Neural cell (in vitro differentiated cells): ENCODE measurements around the gene FXYD6. TPM values are rescaled to one million over a fixed set of nuclear protein-coding genes. Genes with fewer than 3 reads are reported as not detected.

Experiments
- H2AFZ ChIP-seq: fragments of 200-600, 300-800 bp; sonication (generic), shearing (Covaris generic); 2 replicates; pipeline ENCODE4 v1.6.0; 2014; ENCODE audit warnings: low read depth, mild to moderate bottlenecking, antibody characterized with exemption, low read length, moderate library complexity
- H3F3A ChIP-seq: fragments of 200-600 bp; shearing (Covaris generic); 2 replicates; pipeline ENCODE4 v1.6.1; 2016; ENCODE audit warnings: mild to moderate bottlenecking, moderate library complexity, mixed read lengths, antibody characterized with exemption, low read length; ENCODE audit not compliant: insufficient read depth, poor library complexity, severe bottlenecking
- H3K27ac ChIP-seq: fragments of 200-600, 300-800 bp; sonication (generic), shearing (Covaris generic); 2 replicates; pipeline ENCODE4 v1.5.1; 2014; ENCODE audit warnings: mild to moderate bottlenecking, low read length, moderate library complexity
- H3K27me3 ChIP-seq: fragments of 300-800, 200-600 bp; sonication (generic), shearing (Covaris generic); 2 replicates; pipeline ENCODE4 v1.6.0; 2014; ENCODE audit warnings: mild to moderate bottlenecking, low read depth, low read length, moderate library complexity; ENCODE audit not compliant: insufficient read depth
- H3K36me3 ChIP-seq: fragments of 300-800, 200-600 bp; sonication (generic), shearing (Covaris generic); 2 replicates; pipeline ENCODE4 v1.5.1; 2014; ENCODE audit warnings: mild to moderate bottlenecking, antibody characterized with exemption, low read length, moderate library complexity; ENCODE audit not compliant: insufficient read depth
- H3K4me2 ChIP-seq: fragments of 300-800, 200-600 bp; sonication (generic), shearing (Covaris generic); 2 replicates; pipeline ENCODE4 v1.6.0; 2014; ENCODE audit warnings: mild to moderate bottlenecking, low read length
- H3K4me3 ChIP-seq: fragments of 300-800, 200-600 bp; sonication (generic), shearing (Covaris generic); 2 replicates; pipeline ENCODE4 v1.5.1; 2014; ENCODE audit warnings: mild to moderate bottlenecking, low read length, moderate library complexity
- H3K79me2 ChIP-seq: fragments of 200-600 bp; shearing (Covaris generic); replicated peaks from 2 replicates; pipeline ENCODE4 v1.6.0; 2014; ENCODE audit warnings: mild to moderate bottlenecking, low read length, moderate library complexity; ENCODE audit not compliant: insufficient read depth
- H3K9ac ChIP-seq: fragments of 300-800, 200-600 bp; sonication (generic), shearing (Covaris generic); 2 replicates; pipeline ENCODE4 v1.6.1; 2016; ENCODE audit warnings: mild to moderate bottlenecking, low read length, mixed read lengths
- H3K9me2 ChIP-seq: fragments of 200-600 bp; shearing (Covaris generic); 2 replicates; pipeline ENCODE4 v1.6.1; 2016; ENCODE audit warnings: mild to moderate bottlenecking, low read length, mixed read lengths; ENCODE audit not compliant: insufficient read depth
- H3K9me3 ChIP-seq: fragments of 200-600, 300-800 bp; sonication (generic), shearing (Covaris generic); 2 replicates; pipeline ENCODE4 v1.6.1; 2016; ENCODE audit warnings: mild to moderate bottlenecking, mixed run types, low read length, moderate library complexity, mixed read lengths
- H4K20me1 ChIP-seq: fragments of 200-600 bp; shearing (Covaris generic); 2 replicates; pipeline ENCODE4 v1.6.1; 2016; ENCODE audit warnings: mild to moderate bottlenecking, mixed run types; ENCODE audit not compliant: insufficient read depth
- CTCF ChIP-seq: fragments of 450-650 bp; IDR thresholded peaks from 2 replicates; pipeline ENCODE4 v1.5.1; 2014; ENCODE audit warnings: antibody characterized with exemption, mild to moderate bottlenecking, moderate library complexity; ENCODE audit not compliant: poor library complexity, severe bottlenecking
- EP300 ChIP-seq: fragments of 450-650 bp; conservative IDR thresholded peaks from 2 replicates; pipeline ENCODE4 v1.6.1; 2014; ENCODE audit warnings: antibody characterized with exemption, mild to moderate bottlenecking, moderate library complexity; ENCODE audit not compliant: poor library complexity, severe bottlenecking
- EZH2 ChIP-seq: fragments of 200-600, 300-800 bp; shearing (Covaris generic), sonication (generic); IDR thresholded peaks from 2 replicates; pipeline ENCODE4 v1.6.1; 2014; ENCODE audit warnings: antibody characterized with exemption, low read length, borderline replicate concordance, mild to moderate bottlenecking; ENCODE audit not compliant: insufficient read depth, poor library complexity, severe bottlenecking
- MXI1 ChIP-seq: fragments of 450-650 bp; conservative IDR thresholded peaks from 2 replicates; pipeline ENCODE4 v1.6.1; 2014; ENCODE audit warnings: antibody characterized with exemption, mild to moderate bottlenecking; ENCODE audit not compliant: poor library complexity, severe bottlenecking
- POLR2AphosphoS5 ChIP-seq: IDR thresholded peaks from 2 replicates; pipeline ENCODE4 v1.6.1; 2012
- RAD21 ChIP-seq: fragments of 450-650 bp; conservative IDR thresholded peaks from 2 replicates; pipeline ENCODE4 v1.6.1; 2014; ENCODE audit warnings: antibody characterized with exemption, mild to moderate bottlenecking, moderate library complexity
- SMC3 ChIP-seq: fragments of 450-650 bp; conservative IDR thresholded peaks from 2 replicates; pipeline ENCODE4 v1.6.1; 2014; ENCODE audit warnings: antibody characterized with exemption, mild to moderate bottlenecking, moderate library complexity; ENCODE audit not compliant: poor library complexity
- TAF1 ChIP-seq: IDR thresholded peaks from 2 replicates; pipeline ENCODE4 v1.6.1; 2012; ENCODE audit warnings: low read depth
- polyA plus RNA-seq: library from polyadenylated mRNA; depleted of rRNA; stranded (reverse); fragments of >200 nt; gene quantifications from 2 replicates; pipeline ENCODE4 v1.2.3, GENCODE V29; 2014
- TF ChIP-seq, protein P1 (sequence below): IDR thresholded peaks from 2 replicates; pipeline ENCODE4 v1.6.1; 2012; ENCODE audit warnings: borderline replicate concordance

The FXYD6 gene
- polyA plus RNA-seq, 1 donor from 2014 or later, result 218 TPM

GRCh38 chr11:117888139-117888566, 11.7 kb upstream of the FXYD6 start:
- no peak overlapping the region for H3K4me3 ChIP-seq
- no peaks in the 10 kb centered on the region for H3K9me3 ChIP-seq
- H3K36me3 ChIP-seq, result no peaks in the 10 kb centered on the region
- H3K79me2 ChIP-seq, result no peaks in the 10 kb centered on the region
- H3K9me2 ChIP-seq, result no peaks in the 10 kb centered on the region
- no peaks in the 10 kb centered on the region for H3K27me3 ChIP-seq
- no peak overlapping the region for H3K27ac ChIP-seq
- TF ChIP-seq TAF1 (no peak), EP300 (no peak), RAD21 (no peak), MXI1 (no peak), SMC3 (no peak), POLR2AphosphoS5 (no peak), CTCF (no peak), EZH2 (no peak)
- TF ChIP-seq, protein P1, sequence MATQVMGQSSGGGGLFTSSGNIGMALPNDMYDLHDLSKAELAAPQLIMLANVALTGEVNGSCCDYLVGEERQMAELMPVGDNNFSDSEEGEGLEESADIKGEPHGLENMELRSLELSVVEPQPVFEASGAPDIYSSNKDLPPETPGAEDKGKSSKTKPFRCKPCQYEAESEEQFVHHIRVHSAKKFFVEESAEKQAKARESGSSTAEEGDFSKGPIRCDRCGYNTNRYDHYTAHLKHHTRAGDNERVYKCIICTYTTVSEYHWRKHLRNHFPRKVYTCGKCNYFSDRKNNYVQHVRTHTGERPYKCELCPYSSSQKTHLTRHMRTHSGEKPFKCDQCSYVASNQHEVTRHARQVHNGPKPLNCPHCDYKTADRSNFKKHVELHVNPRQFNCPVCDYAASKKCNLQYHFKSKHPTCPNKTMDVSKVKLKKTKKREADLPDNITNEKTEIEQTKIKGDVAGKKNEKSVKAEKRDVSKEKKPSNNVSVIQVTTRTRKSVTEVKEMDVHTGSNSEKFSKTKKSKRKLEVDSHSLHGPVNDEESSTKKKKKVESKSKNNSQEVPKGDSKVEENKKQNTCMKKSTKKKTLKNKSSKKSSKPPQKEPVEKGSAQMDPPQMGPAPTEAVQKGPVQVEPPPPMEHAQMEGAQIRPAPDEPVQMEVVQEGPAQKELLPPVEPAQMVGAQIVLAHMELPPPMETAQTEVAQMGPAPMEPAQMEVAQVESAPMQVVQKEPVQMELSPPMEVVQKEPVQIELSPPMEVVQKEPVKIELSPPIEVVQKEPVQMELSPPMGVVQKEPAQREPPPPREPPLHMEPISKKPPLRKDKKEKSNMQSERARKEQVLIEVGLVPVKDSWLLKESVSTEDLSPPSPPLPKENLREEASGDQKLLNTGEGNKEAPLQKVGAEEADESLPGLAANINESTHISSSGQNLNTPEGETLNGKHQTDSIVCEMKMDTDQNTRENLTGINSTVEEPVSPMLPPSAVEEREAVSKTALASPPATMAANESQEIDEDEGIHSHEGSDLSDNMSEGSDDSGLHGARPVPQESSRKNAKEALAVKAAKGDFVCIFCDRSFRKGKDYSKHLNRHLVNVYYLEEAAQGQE, result no peak
- no peak overlapping the region for H2AFZ ChIP-seq
- H3K4me2 ChIP-seq, result no peak overlapping the region
- H3K9ac ChIP-seq, result no peak overlapping the region
- no peaks in the 10 kb centered on the region for H3F3A ChIP-seq
- no peaks in the 10 kb centered on the region for H4K20me1 ChIP-seq

DNA sequence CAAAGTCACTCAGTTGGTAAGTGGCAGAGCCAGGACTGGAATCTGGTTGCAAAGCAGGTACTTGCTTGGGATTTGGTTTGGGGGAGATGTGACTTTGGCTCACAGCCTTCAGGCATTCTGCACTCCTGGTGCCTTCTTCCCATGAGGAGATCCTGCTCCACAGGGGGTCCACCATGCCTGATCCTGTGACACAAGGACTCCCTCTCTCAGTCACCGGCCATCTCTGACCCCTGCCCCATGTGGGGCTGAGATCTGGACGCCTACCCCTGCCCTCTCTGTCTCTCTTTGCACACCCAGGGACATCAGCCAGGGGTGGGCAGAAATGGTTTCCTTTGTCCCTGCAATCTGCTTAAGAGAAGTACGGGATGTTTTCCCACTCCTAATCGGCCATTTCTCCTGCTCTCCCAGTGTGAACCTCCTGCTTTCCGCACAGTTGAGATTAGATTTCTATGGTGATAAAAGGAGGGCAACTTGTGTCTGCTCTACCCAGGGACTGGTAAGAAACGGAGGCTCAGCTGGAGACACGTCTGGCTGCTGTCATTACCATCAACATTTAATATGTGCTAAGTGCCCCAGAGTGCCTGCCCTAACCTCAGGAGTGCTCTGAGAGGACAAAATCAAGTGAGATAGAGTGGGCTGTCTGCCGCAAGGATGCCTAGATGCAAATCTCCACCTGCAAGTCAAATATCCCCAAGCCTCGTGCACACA, 11.1 kb upstream of the FXYD6 start:
- Histone ChIP-seq H2AFZ (no peak overlapping the region), H3K4me2 (no peak overlapping the region), H3K4me3 (no peak overlapping the region), H3K9me3 (no peaks in the 10 kb centered on the region), H3K9ac (no peak overlapping the region), H4K20me1 (no peaks in the 10 kb centered on the region), H3K27me3 (no peaks in the 10 kb centered on the region), H3K27ac (no peak overlapping the region), H3K9me2 (no peaks in the 10 kb centered on the region), H3K79me2 (no peaks in the 10 kb centered on the region), H3K36me3 (no peaks in the 10 kb centered on the region), H3F3A (no peaks in the 10 kb centered on the region)
- TF ChIP-seq EP300 (no peak), POLR2AphosphoS5 (no peak), RAD21 (no peak), CTCF (no peak), EZH2 (no peak), TAF1 (no peak), MXI1 (no peak), SMC3 (no peak)
- TF ChIP-seq, protein P1, result no peak
